ENCODE measurements around the gene POLD1. TPM values are rescaled to one million over a fixed set of nuclear protein-coding genes. Genes with fewer than 3 reads are reported as not detected.

Gene POLD1
- total and polyA plus RNA-seq, 2 experiments from 2014 or later, result 73.8 to 74.3 TPM

- TF ChIP-seq CTCF (IDR thresholded peaks at IDR 0.05; ENCODE audit: low read depth, low read length), result no peak
- H3K9me3 ChIP-seq (ENCODE audit: low read depth), result no peaks in the 10 kb centered on the region
- no peaks in the 10 kb centered on the region for H3K27me3 ChIP-seq
- DNase-seq (ENCODE audit: low read depth in 1 of 2, low spot score in 1 of 2), result no peak
- no peak overlapping the region for H3K27ac ChIP-seq
- H3K4me1 ChIP-seq (ENCODE audit: low read depth), result peaks cover 19% of the 10 kb centered on the region
- H3K36me3 ChIP-seq, result peaks cover 10% of the 10 kb centered on the region
- H3K4me3 ChIP-seq, result no peak overlapping the region
Observed at GRCh38 chr19:50378863-50379236, 5.3 kb upstream of the POLD1 start.

DNA sequence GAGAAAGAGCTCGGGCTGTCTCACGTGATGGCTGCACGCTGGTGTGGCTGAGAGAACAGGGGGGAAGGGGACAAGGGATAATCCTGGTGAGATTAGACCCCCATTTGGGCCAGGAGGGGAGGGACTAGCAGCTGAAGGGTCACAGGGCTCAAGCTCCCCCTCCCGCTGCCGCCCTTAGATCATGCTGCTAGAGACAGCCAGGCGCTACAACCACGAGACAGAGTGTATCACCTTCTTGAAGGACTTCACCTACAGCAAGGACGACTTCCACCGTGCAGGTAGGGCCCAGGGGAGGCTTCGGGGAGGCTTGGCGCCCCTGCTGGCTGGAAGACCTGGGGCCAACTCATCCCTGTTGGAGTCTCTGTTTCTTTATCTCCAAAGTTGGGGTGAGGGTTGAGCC is 4.5 kb upstream of the POLD1 start:
- no peaks in the 10 kb centered on the region for H3K27me3 ChIP-seq
- H3K4me3 ChIP-seq, result no peak overlapping the region
- no peak for TF ChIP-seq CTCF (IDR thresholded peaks at IDR 0.05; ENCODE audit: low read depth, low read length)
- no peak for DNase-seq (ENCODE audit: low read depth in 1 of 2, low spot score in 1 of 2)
- peaks cover 19% of the 10 kb centered on the region for H3K4me1 ChIP-seq (ENCODE audit: low read depth)
- peak overlapping the region; percentile 74 for H3K27ac ChIP-seq
- peaks cover 10% of the 10 kb centered on the region for H3K36me3 ChIP-seq
- H3K9me3 ChIP-seq (ENCODE audit: low read depth), result no peaks in the 10 kb centered on the region

- H3K27ac ChIP-seq, result peak overlapping the region; percentile 74
- TF ChIP-seq CTCF (IDR thresholded peaks at IDR 0.05; ENCODE audit: low read depth, low read length), result no peak
- no peak overlapping the region for H3K4me3 ChIP-seq
- no peak for DNase-seq (ENCODE audit: low read depth in 1 of 2, low spot score in 1 of 2)
- no peaks in the 10 kb centered on the region for H3K9me3 ChIP-seq (ENCODE audit: low read depth)
- H3K27me3 ChIP-seq, result no peaks in the 10 kb centered on the region
- H3K4me1 ChIP-seq (ENCODE audit: low read depth), result peaks cover 19% of the 10 kb centered on the region
- peaks cover 10% of the 10 kb centered on the region for H3K36me3 ChIP-seq
Observed at GRCh38 chr19:50380137-50380536, 4.0 kb upstream of the POLD1 start.

DNA sequence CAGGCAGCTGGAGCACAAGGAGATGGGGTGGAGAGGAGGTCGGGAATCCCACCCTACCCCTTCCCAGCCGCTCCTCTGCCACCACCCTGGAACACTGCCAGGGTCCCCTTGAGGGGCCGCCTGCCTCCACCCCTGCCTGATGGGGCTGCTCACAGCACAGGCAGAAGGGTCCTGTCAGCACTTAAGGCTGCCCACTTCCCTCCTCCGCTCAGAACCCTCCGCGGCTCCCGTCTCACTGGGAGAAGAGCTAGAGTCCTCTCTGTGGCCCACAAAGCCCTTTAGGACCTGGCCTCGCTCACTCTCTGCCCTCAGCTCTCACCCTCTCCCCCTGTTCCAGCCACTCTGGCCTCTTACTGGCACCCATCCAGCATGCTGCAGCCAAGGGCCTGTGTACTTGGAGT is 3.4 kb upstream of the POLD1 start:
- peak overlapping the region; percentile 74 for H3K27ac ChIP-seq

DNA sequence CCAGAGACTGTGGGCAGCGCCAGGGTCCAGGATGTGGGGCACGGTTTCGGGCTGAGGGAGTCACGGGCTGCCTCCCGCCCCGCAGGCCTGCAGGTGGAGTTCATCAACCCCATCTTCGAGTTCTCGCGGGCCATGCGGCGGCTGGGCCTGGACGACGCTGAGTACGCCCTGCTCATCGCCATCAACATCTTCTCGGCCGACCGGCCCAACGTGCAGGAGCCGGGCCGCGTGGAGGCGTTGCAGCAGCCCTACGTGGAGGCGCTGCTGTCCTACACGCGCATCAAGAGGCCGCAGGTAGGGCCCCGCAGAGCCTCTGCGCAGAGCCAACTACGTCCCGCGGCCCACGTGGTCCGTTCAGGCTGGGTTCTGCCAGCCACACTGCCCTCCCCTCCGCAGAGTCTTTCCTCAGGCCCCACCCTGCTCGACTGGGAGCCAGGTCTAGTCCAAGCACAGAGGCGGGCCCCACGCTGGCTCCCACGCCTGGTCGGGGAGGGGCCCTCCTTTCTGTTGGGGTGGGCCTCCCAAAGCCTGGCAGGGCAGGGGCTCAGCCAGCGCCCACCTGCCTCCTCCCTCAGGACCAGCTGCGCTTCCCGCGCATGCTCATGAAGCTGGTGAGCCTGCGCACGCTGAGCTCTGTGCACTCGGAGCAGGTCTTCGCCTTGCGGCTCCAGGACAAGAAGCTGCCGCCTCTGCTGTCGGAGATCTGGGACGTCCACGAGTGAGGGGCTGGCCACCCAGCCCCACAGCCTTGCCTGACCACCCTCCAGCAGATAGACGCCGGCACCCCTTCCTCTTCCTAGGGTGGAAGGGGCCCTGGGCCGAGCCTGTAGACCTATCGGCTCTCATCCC is 2.0 kb upstream of the POLD1 start:
- DNase-seq (ENCODE audit: low read depth in 1 of 2, low spot score in 1 of 2), result no peak
- Histone ChIP-seq H3K9me3 (ENCODE audit: low read depth) (no peaks in the 10 kb centered on the region), H3K4me3 (no peak overlapping the region), H3K36me3 (peaks cover 10% of the 10 kb centered on the region), H3K27ac (peak overlapping the region; percentile 74), H3K27me3 (no peaks in the 10 kb centered on the region), H3K4me1 (ENCODE audit: low read depth) (peaks cover 19% of the 10 kb centered on the region)
- no peak for TF ChIP-seq CTCF (IDR thresholded peaks at IDR 0.05; ENCODE audit: low read depth, low read length)

More for the DNA sequence above, 3.4 kb upstream of the POLD1 start:
- Histone ChIP-seq H3K4me3 (no peak overlapping the region), H3K36me3 (peaks cover 10% of the 10 kb centered on the region), H3K27me3 (no peaks in the 10 kb centered on the region), H3K4me1 (ENCODE audit: low read depth) (peaks cover 19% of the 10 kb centered on the region), H3K9me3 (ENCODE audit: low read depth) (no peaks in the 10 kb centered on the region)
- TF ChIP-seq CTCF (IDR thresholded peaks at IDR 0.05; ENCODE audit: low read depth, low read length), result no peak
- DNase-seq (ENCODE audit: low read depth in 1 of 2, low spot score in 1 of 2), result peak in 1 of 2 donors; percentile 93

All from cardiac muscle cell (in vitro differentiated cells and primary cell).